ENCODE measurements around the gene ATP13A3. TPM values are rescaled to one million over a fixed set of nuclear protein-coding genes. Genes with fewer than 3 reads are reported as not detected.

The ATP13A3 gene
- total and polyA plus RNA-seq, 9 of the 15 experiments (the other 6 are each of a cell fraction or from before 2014, with no cell fraction given), result 16.6 to 135 (median 86.6) TPM

- no peak for TF ChIP-seq ZNF561 (CRISPR knock-in tag; conservative IDR thresholded peaks at IDR 0.05)
- no peak for TF ChIP-seq YBX1 (IDR thresholded peaks at IDR 0.05)
- TF ChIP-seq MTA2 (IDR thresholded peaks at IDR 0.05; ENCODE audit: low read depth), result no peak
- no peak for TF ChIP-seq ELF2 (CRISPR knock-in tag; IDR thresholded peaks at IDR 0.05)
- TF ChIP-seq, protein P1, sequence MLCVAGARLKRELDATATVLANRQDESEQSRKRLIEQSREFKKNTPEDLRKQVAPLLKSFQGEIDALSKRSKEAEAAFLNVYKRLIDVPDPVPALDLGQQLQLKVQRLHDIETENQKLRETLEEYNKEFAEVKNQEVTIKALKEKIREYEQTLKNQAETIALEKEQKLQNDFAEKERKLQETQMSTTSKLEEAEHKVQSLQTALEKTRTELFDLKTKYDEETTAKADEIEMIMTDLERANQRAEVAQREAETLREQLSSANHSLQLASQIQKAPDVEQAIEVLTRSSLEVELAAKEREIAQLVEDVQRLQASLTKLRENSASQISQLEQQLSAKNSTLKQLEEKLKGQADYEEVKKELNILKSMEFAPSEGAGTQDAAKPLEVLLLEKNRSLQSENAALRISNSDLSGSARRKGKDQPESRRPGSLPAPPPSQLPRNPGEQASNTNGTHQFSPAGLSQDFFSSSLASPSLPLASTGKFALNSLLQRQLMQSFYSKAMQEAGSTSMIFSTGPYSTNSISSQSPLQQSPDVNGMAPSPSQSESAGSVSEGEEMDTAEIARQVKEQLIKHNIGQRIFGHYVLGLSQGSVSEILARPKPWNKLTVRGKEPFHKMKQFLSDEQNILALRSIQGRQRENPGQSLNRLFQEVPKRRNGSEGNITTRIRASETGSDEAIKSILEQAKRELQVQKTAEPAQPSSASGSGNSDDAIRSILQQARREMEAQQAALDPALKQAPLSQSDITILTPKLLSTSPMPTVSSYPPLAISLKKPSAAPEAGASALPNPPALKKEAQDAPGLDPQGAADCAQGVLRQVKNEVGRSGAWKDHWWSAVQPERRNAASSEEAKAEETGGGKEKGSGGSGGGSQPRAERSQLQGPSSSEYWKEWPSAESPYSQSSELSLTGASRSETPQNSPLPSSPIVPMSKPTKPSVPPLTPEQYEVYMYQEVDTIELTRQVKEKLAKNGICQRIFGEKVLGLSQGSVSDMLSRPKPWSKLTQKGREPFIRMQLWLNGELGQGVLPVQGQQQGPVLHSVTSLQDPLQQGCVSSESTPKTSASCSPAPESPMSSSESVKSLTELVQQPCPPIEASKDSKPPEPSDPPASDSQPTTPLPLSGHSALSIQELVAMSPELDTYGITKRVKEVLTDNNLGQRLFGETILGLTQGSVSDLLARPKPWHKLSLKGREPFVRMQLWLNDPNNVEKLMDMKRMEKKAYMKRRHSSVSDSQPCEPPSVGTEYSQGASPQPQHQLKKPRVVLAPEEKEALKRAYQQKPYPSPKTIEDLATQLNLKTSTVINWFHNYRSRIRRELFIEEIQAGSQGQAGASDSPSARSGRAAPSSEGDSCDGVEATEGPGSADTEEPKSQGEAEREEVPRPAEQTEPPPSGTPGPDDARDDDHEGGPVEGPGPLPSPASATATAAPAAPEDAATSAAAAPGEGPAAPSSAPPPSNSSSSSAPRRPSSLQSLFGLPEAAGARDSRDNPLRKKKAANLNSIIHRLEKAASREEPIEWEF (CRISPR knock-in tag; IDR thresholded peaks at IDR 0.05), result no peak
- no peak for TF ChIP-seq ZNF589 (CRISPR knock-in tag; IDR thresholded peaks at IDR 0.05; ENCODE audit: low read depth)
- TF ChIP-seq KDM5B (IDR thresholded peaks at IDR 0.05; ENCODE audit: insufficient replicate concordance, low read depth, low read length), result no peak
- no peak for TF ChIP-seq TRIM28 (IDR thresholded peaks at IDR 0.05)
- TF ChIP-seq CBX2 (IDR thresholded peaks at IDR 0.05; ENCODE audit: insufficient read depth, low read length, poor library complexity, severe bottlenecking), result no peak
- no peak for TF ChIP-seq NFATC3 (IDR thresholded peaks at IDR 0.05)
Measured at GRCh38 chr3:194521510-194522260, 34.9 kb upstream of the ATP13A3 start (continued).
